Progenitor cell of endocrine pancreas (in vitro differentiated cells): ENCODE data around the gene TECTB. TPM values are rescaled to one million over a fixed set of nuclear protein-coding genes. Genes with fewer than 3 reads are reported as not detected.

ENCODE experiments used
- DNase-seq: peaks from one replicate; pipeline ENCODE4 v3.0.0; 2021; ENCODE audit warnings: low spot score; ENCODE audit not compliant: unreplicated experiment
- H3K27ac Mint-ChIP-seq: 2 replicates; pipeline ENCODE4 v1.8.0; 2021; ENCODE audit warnings: mild to moderate bottlenecking, moderate library complexity, mixed read lengths
- H3K27me3 Mint-ChIP-seq: 2 replicates; pipeline ENCODE4 v1.8.0; 2021; ENCODE audit warnings: mixed read lengths
- H3K36me3 Mint-ChIP-seq: 2 replicates; pipeline ENCODE4 v1.8.0; 2022; ENCODE audit warnings: mixed read lengths; ENCODE audit not compliant: insufficient read depth
- H3K4me1 Mint-ChIP-seq: 2 replicates; pipeline ENCODE4 v1.8.0; 2021; ENCODE audit warnings: low read depth, mixed read lengths
- H3K4me3 Mint-ChIP-seq: 2 replicates; pipeline ENCODE4 v1.8.0; 2021; ENCODE audit warnings: low read depth, mild to moderate bottlenecking, moderate library complexity, mixed read lengths
- H3K9me3 Mint-ChIP-seq: 2 replicates; pipeline ENCODE4 v1.8.0; 2021; ENCODE audit warnings: low read depth, mixed read lengths
- total RNA-seq: library from RNA; stranded (reverse); gene quantifications from 2 replicates; pipeline ENCODE4 v1.2.1, GENCODE V29; 2021
- TF ChIP-seq, protein P1 (sequence below): fragments of 200-600 bp; sonication (generic); IDR thresholded peaks from one replicate; pipeline ENCODE4 v1.5.0; 2021; ENCODE audit warnings: antibody characterized with exemption, mild to moderate bottlenecking; ENCODE audit not compliant: unreplicated experiment

TECTB gene
- total RNA-seq, 1 donor from 2014 or later = not detected

DNA sequence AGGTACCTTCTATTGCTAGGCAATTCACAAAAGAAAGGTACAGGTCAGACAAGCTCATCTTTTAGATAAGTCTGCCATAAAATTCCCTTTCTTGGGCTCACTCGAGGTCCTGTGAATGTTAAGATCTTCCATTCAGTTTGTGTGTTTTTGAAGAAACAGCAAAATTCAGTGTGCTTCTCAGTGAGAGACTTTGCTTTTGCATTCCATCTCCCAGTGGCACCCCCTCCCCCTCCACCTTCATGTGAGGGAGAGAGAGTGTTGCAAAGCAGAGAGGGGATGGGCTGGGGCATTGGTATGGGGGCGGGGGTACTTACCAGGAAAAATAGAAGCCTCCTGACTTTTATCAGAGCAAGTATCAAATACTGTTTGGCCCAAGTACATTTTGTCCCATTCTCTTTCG lies 3.8 kb upstream of the TECTB start:
- Mint-ChIP-seq H3K27me3 (no peaks in the 10 kb centered on the region), H3K4me1 (peaks cover 47% of the 10 kb centered on the region), H3K9me3 (no peaks in the 10 kb centered on the region), H3K36me3 (no peaks in the 10 kb centered on the region), H3K27ac (peak overlapping the region; percentile 6), H3K4me3 (no peak overlapping the region)
- no peak for DNase-seq
- TF ChIP-seq, protein P1, sequence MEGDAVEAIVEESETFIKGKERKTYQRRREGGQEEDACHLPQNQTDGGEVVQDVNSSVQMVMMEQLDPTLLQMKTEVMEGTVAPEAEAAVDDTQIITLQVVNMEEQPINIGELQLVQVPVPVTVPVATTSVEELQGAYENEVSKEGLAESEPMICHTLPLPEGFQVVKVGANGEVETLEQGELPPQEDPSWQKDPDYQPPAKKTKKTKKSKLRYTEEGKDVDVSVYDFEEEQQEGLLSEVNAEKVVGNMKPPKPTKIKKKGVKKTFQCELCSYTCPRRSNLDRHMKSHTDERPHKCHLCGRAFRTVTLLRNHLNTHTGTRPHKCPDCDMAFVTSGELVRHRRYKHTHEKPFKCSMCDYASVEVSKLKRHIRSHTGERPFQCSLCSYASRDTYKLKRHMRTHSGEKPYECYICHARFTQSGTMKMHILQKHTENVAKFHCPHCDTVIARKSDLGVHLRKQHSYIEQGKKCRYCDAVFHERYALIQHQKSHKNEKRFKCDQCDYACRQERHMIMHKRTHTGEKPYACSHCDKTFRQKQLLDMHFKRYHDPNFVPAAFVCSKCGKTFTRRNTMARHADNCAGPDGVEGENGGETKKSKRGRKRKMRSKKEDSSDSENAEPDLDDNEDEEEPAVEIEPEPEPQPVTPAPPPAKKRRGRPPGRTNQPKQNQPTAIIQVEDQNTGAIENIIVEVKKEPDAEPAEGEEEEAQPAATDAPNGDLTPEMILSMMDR = no peak

DNA sequence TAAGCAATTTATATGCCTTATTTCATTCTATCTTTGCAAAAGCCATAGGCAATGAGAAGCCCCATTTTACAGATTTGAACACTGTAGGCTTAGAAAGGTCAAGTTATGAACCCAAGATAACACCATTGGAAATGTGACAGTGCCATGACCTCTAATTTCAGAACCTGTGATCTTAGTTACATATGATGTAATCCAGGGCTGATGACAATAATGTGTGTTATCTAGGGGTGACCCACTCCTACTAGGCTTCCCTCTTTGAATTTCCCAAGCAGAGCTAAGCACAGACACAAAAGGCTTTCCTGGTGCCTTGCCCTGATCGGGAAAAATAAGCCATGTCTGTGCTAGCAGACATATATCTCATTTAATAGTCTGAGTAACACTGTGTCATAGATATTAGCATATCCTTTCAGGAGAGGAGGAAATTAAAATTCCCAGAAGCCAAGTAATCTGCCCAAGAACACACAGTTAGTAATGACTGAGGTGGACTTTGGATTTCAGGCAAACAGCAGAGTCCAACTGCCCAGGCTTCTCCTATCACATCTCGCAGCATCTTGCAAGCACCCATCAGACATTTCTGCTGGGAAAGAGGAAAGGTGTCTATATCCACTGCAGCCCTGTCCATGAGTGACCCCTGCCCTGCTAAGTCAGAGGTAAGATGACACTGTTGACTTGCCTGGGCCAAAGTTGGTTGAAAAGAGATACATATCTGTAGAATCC lies 2.8 kb upstream of the TECTB start:
- peaks cover 7% of the 10 kb centered on the region for H3K27me3 Mint-ChIP-seq
- no peak for DNase-seq
- H3K9me3 Mint-ChIP-seq = no peaks in the 10 kb centered on the region
- no peaks in the 10 kb centered on the region for H3K36me3 Mint-ChIP-seq
- H3K27ac Mint-ChIP-seq = no peak overlapping the region
- no peak overlapping the region for H3K4me3 Mint-ChIP-seq
- TF ChIP-seq, protein P1 = no peak
- H3K4me1 Mint-ChIP-seq = peaks cover 41% of the 10 kb centered on the region

DNA sequence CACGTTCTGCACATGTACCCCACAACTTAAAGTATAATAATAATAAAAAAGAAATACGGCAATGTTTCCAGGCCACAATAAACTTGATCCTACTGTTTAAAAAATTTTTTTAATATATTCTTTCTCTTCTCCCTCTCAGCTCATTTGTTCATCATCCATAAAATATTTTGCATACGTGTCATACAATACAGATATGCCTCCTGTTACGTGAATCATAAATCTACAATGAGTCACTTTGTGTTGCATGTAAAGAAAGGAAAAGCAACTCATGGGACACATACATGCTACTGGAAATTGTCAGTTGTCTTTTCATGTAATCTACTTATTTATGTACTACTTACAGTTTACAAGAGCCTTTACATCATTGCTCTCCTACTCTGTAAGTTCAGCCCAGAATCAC lies 1.1 kb upstream of the TECTB start:
- DNase-seq = no peak
- Mint-ChIP-seq H3K27me3 (peaks cover 9% of the 10 kb centered on the region), H3K4me3 (no peak overlapping the region), H3K27ac (no peak overlapping the region), H3K36me3 (no peaks in the 10 kb centered on the region), H3K4me1 (peaks cover 29% of the 10 kb centered on the region), H3K9me3 (no peaks in the 10 kb centered on the region)
- TF ChIP-seq, protein P1 = no peak

DNA sequence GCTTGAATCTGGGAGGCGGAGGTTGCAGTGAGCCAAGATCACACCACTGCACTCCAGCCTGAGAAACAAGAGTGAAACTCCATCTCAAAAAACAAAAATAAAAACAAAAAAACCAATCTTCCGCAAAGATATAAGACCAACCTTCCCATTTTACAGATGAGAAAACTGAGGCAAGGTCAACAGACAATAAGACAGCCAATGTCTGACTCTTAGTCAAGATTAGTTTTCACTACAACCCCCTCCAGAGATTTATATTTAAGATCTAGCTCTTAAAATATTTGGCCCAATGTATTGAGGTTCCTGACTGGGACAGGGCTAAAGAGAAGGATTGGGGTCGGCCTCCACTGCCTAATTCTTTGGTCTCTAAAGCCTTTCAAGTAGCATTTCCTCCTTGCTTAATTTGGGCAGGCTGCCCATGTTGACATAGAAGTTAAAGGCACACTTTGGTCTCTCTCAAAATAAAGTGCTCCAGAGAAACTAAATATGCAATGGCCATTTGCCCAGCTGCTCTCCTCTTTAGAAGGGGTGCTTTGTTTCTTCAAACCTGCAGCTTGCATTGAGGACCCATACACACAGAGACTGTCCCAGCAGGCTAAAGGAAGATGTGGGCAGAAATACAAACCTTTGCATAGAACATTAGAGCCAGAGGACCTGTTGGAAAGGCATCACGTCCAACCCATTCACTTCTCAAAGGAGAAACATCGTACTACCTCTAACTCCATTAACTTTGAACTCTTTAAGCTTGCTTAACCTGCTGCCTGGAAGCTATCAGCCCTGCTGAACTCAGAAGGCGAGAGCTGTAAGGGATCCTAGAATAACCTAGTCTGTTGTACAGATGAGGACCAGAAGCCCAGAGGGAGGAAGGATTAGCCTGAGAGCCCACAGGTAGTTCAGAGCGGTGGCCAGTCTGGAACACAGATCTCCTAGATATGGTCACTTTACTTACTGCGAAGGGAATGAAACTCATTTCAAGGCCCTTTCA lies 3.9 kb downstream of the TECTB start:
- peaks cover 9% of the 10 kb centered on the region for H3K27me3 Mint-ChIP-seq

GRCh38 chr10:112287844-112288243 lies 4.6 kb downstream of the TECTB start:
- Mint-ChIP-seq H3K36me3 (no peaks in the 10 kb centered on the region), H3K27ac (no peak overlapping the region), H3K4me3 (no peak overlapping the region), H3K9me3 (no peaks in the 10 kb centered on the region), H3K27me3 (peaks cover 9% of the 10 kb centered on the region), H3K4me1 (no peaks in the 10 kb centered on the region)
- no peak for DNase-seq
- TF ChIP-seq, protein P1 = no peak

More for the DNA sequence above, 3.9 kb downstream of the TECTB start:
- no peak overlapping the region for H3K27ac Mint-ChIP-seq
- no peaks in the 10 kb centered on the region for H3K36me3 Mint-ChIP-seq
- no peak for DNase-seq
- TF ChIP-seq, protein P1 = no peak
- no peak overlapping the region for H3K4me3 Mint-ChIP-seq
- H3K4me1 Mint-ChIP-seq = peaks cover 3% of the 10 kb centered on the region
- no peaks in the 10 kb centered on the region for H3K9me3 Mint-ChIP-seq
